ENCODE results near the gene SND1.

The SND1 gene

GRCh38 chr7:127764681-127765080, 112.7 kb downstream of the SND1 start:
- no peak for DNase-seq (ENCODE audit: low read depth in 1 of 2, low spot score in 1 of 2)

GRCh38 chr7:127765150-127765549, 113.2 kb downstream of the SND1 start:
- DNase-seq (ENCODE audit: low read depth in 1 of 2, low spot score in 1 of 2), result no peak

GRCh38 chr7:127766831-127767459, 115.0 kb downstream of the SND1 start:
- DNase-seq (ENCODE audit: low read depth in 1 of 2, low spot score in 1 of 2), result no peak

DNA sequence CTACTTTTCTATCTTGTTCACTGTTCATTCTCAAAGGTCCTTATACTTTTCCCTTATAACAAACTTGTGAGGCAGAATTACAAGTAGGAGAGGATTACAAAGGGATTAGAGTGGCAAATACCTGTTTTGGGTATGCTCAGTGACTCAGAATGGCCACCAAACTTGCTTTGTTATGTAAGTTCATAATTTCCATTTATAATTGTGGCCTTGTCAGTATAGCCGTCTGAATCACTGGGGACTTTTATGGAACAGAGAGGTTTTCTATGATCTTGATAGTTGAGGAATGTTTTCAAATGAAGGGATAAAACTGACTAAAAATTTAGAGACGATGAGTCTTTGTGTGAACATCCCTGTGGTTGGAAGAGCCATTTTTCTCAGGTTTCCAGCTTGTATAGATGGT, 116.2 kb downstream of the SND1 start:
- DNase-seq (ENCODE audit: low read depth in 1 of 2, low spot score in 1 of 2), result no peak

DNA sequence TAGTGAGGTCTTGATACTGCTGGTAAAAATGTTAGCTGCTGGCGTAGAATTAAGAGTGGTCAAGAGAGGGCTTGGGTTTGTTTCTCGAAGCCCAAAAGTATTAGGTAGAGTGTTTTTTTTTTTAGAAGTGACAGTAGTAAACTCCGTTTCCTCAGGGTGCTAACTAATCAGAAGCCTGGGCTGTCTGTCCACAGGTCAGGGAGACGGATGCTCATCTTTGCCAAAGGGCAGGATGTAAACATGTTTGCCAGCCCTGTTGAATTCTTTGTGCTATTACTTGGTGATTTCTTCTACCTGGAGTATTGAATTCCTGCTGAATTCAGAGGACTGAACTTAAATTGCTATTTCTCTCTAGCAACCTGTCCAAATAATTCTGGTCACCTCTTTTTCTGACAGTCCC, 117.1 kb downstream of the SND1 start:
- no peak for DNase-seq (ENCODE audit: low read depth in 1 of 2, low spot score in 1 of 2)

DNA sequence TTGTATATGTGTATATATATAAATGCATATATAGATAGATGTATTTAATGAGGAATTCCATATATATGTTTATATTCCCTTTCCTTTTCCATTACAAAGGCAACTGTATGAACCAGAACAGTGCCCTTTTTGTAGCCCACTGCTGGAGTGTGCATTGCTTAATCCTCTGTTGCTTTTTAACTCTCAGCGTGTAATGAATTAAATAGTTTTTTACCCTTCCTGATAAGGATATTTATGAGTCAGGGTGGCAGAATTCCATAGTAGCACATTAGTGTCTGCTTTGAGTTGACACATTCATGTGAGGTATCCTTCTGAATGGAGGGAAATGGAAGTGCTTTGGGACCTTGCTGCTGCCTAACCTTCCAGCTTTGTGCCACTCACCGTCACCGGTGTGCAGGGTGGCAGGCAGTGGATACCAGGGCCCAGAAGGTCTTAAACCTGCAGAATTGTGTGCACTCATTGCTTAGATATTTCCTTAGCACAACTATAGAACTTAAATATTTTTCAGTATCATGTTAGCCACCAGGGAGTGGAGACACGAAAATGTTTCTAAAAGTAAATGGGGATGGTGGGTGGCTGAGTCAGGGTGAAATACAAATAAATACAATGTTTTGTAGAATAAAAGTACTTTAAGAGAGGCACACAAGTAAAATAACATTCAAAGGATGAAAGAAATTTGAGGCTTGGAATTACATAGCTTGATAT, 117.9 kb downstream of the SND1 start:
- DNase-seq (ENCODE audit: low read depth in 1 of 2, low spot score in 1 of 2), result no peak

GRCh38 chr7:127770885-127771284, 118.9 kb downstream of the SND1 start:
- DNase-seq (ENCODE audit: low read depth in 1 of 2, low spot score in 1 of 2), result no peak

- DNase-seq (ENCODE audit: low read depth in 1 of 2, low spot score in 1 of 2), result no peak
These were observed 119.7 kb downstream of the SND1 start for GRCh38 chr7:127771707-127772106.

GRCh38 chr7:127776776-127777386, 124.9 kb downstream of the SND1 start:
- DNase-seq (ENCODE audit: low read depth in 1 of 2, low spot score in 1 of 2), result no peak

- no peak for DNase-seq (ENCODE audit: low read depth in 1 of 2, low spot score in 1 of 2)
These were observed 128.5 kb downstream of the SND1 start for GRCh38 chr7:127780489-127780888.

DNA sequence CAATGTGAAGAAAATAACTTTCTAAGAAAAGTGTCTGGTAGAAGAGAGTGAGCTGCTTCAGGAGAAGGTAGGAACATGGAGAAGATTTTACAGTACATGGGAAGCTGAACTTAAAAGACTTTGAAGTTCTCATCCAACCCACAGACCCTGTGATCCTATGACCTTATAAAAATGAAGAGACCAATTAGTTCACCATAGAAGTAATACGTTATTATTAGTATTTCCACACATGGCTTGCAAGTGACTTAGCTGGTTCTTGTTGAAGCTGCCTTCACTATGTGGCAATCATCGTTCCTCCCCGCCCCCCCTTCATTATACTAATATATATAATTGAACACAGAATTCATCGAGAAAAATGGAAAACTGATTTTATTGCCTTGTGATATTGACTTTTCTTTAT, 129.1 kb downstream of the SND1 start:
- DNase-seq (ENCODE audit: low read depth in 1 of 2, low spot score in 1 of 2), result no peak

GRCh38 chr7:127782075-127782474, 130.1 kb downstream of the SND1 start:
- DNase-seq (ENCODE audit: low read depth in 1 of 2, low spot score in 1 of 2), result no peak

DNA sequence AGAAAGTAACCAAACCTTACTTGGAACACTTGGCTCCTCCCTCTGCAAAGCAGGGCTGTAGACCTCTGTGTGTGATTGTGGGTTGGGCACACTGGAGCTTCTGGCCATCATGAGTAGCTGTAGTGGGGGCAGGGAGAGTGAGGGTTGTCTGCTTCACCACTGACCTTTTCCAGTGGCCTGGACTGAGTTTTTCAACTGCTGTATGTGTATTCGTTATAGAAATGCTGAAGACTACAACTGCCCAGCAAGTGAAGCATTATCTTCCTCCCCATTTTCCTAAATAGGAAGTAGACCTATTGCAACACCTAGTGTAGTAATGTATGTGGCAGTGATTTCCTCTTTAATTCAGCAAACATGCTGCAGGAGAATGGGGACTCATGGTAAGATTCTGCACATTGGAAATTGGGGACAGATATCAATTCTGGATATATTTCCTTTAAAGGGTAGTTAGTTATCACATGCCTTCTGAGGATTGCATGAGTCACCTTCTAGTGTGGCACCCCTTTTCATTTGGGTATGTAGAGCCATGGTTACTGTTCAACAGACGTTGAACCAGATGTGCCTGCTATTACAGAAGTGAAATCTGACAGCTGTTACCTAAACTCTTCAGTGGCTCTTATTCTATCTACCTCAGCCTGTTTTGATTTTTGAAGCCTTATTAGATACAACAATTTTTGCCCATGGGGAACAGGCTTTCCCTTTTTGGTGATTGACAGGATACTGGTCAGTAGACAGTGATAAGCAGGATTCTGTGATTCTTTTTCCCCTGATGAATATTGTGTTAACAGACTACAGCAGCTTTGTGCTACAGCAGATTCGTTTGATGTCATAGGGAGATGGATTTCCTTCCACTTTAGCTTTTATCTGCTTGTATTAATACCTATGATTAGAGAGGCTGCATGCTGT, 130.9 kb downstream of the SND1 start:
- no peak for DNase-seq (ENCODE audit: low read depth in 1 of 2, low spot score in 1 of 2)

- no peak for DNase-seq (ENCODE audit: low read depth in 1 of 2, low spot score in 1 of 2)
These were observed 134.2 kb downstream of the SND1 start for GRCh38 chr7:127786184-127786583.

- no peak for DNase-seq (ENCODE audit: low read depth in 1 of 2, low spot score in 1 of 2)
These were observed 137.0 kb downstream of the SND1 start for GRCh38 chr7:127789031-127789430.

GRCh38 chr7:127791446-127792189, 139.6 kb downstream of the SND1 start:
- no peak for DNase-seq (ENCODE audit: low read depth in 1 of 2, low spot score in 1 of 2)

DNA sequence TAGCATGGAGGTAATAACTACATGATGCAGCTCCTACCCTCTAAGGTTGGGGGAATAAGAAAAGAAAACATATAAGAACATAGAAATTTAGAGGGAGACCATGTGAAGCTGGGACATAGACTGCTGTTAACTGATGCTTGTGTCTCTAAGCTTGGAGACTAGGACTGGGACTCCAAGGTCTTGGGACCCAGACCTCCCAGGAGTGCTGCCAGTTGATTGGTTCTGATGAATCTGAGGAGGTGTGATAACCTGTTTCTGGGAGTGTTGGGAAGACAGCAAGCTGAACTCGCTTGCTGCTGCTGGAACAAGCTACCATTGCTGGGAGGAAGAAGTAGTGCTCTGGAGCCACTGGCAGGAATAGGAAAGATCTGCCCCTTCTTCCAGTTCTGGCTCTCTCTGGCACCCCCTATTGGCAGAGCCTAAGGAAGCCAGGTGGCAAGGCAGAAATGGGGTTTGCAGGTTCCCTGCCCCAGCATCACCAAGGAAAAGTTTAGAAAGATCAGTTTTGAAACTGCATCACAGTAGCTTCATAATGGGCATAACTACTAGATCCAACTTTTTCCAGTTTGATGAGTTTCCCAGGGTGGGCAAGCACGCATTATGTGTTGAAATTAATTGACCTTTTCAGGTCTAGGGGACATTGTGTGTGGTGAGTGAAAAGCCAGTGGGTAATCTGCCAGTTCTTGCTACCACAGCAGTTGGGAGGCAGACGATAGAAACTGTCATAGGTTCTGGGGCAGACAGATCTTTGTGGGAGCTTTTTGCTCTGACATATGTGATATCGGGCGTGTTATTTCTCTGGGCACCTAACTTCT, 140.7 kb downstream of the SND1 start:
- DNase-seq (ENCODE audit: low read depth in 1 of 2, low spot score in 1 of 2), result no peak

DNA sequence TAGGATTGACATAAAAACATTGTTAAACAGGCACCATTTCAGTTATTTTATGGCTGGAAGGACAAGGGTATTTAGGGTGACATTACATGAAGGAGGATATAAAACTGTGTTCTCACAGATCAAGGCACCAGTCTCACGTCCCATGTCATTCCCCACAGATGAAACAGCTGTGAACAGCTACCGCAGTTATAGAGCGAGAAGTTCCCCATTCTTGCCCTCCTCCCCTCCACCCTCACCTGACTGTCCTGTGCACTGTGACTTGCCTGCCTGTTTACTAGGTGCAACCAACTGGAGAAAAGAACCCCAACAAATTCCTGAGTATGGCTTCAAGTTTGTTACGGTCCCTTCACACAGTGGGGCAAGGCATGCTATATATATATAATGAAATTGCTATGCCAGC, 141.6 kb downstream of the SND1 start:
- no peak for DNase-seq (ENCODE audit: low read depth in 1 of 2, low spot score in 1 of 2)

DNA sequence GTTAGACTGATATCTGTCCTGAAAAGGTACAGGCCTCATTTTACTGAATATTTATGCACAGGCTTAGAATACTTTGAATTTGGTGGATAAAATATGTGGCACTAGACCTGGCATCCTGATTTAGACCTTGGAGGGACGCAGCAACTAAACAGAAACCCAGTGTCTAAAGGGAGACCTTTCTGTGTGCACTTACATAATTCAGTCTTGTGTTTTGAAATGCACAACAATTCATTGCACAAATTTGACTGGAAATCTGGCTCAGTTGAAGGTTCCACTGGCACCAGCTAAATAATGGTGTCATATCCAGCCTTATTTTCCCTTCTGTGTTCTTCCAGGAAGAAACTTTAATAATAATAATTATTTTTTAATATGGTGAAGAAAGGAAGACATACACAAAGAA, 142.1 kb downstream of the SND1 start:
- DNase-seq (ENCODE audit: low read depth in 1 of 2, low spot score in 1 of 2), result no peak

DNA sequence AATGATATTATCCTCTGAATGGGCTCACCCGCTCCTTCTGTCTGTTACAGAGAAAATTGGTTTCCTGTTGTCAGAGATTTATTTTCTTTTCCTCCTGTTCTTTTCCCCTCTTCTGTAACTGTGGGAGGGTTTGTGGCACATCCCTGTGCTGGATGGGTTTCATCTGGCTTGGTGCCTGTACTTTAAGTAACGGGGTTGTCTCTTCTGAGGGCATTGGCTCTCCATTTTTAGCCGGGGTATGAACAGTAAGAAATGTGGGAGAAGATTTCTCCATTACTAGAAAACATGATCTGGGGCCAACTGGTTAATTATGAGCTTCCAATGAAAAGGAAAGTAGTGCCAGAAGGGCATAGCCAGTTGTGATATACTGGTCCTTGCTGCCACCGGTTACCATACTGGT, 142.6 kb downstream of the SND1 start:
- DNase-seq (ENCODE audit: low read depth in 1 of 2, low spot score in 1 of 2), result no peak

Data from stimulated activated CD4-positive, alpha-beta T cell treated with anti-CD3 and anti-CD28 coated beads, Interleukin-15, amount 100 ng/mL, for 1 hour (primary cell).